GM12875 (cell line): ENCODE data around the gene HNRNPL.
"Not testable (repeated sequence)": the region's sequence is repeated elsewhere in the genome, so short reads cannot be mapped to it uniquely, and the experiment has no call there.

ENCODE experiments used
- H3K4me3 ChIP-seq: one replicate; pipeline ENCODE4 v1.5.1; 2011; ENCODE audit warnings: low read depth, low read length, control low read depth
- TF ChIP-seq, protein P1 (sequence below): IDR thresholded peaks from 2 replicates; pipeline ENCODE4 v1.5.1; 2011; ENCODE audit warnings: low read depth, mild to moderate bottlenecking, control low read depth, inconsistent platforms, low read length, moderate library complexity, borderline replicate concordance; ENCODE audit not compliant: insufficient read depth

HNRNPL gene

GRCh38 chr19:38878575-38879399 lies 29.0 kb upstream of the HNRNPL start:
- peak overlapping the region; percentile 60 for H3K4me3 ChIP-seq
- TF ChIP-seq, protein P1, sequence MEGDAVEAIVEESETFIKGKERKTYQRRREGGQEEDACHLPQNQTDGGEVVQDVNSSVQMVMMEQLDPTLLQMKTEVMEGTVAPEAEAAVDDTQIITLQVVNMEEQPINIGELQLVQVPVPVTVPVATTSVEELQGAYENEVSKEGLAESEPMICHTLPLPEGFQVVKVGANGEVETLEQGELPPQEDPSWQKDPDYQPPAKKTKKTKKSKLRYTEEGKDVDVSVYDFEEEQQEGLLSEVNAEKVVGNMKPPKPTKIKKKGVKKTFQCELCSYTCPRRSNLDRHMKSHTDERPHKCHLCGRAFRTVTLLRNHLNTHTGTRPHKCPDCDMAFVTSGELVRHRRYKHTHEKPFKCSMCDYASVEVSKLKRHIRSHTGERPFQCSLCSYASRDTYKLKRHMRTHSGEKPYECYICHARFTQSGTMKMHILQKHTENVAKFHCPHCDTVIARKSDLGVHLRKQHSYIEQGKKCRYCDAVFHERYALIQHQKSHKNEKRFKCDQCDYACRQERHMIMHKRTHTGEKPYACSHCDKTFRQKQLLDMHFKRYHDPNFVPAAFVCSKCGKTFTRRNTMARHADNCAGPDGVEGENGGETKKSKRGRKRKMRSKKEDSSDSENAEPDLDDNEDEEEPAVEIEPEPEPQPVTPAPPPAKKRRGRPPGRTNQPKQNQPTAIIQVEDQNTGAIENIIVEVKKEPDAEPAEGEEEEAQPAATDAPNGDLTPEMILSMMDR, result 0 out of 2 replicates have a peak, but pooled peaks have one; percentile 6

GRCh38 chr19:38877781-38878574 lies 28.2 kb upstream of the HNRNPL start, which contains the start of gene RINL:
Gene RINL, minus strand, starts transcription at chr19:38878275. Its CDS starts 1,533 bp downstream, at chr19:38876742.
- H3K4me3 ChIP-seq, result peak within 1 kb of the TSS; percentile 60
- TF ChIP-seq, protein P1, result no peak

- no peak overlapping the region for H3K4me3 ChIP-seq
- TF ChIP-seq, protein P1, result no peak
These were observed 26.0 kb upstream of the HNRNPL start for GRCh38 chr19:38875656-38876395.

DNA sequence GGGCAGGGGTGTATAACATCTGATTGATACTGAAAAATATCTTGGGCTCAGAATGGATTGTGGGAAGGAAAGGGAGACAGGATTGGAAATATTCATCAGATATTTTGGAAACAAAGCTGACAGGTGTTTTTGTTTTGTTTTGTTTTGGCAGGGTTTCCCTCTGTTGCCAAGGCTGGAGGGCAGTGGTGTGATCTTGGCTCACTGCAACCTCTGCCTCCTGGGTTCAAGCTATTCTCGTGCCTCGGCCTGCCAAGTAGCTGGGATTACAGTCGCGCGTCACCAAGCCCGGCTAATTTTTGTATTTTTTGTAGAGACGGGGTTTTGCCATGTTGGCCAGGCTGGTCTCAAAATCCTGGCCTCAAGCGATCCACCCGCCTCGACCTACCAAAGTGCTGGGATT lies 23.6 kb upstream of the HNRNPL start:
- not testable (repeated sequence) for H3K4me3 ChIP-seq

DNA sequence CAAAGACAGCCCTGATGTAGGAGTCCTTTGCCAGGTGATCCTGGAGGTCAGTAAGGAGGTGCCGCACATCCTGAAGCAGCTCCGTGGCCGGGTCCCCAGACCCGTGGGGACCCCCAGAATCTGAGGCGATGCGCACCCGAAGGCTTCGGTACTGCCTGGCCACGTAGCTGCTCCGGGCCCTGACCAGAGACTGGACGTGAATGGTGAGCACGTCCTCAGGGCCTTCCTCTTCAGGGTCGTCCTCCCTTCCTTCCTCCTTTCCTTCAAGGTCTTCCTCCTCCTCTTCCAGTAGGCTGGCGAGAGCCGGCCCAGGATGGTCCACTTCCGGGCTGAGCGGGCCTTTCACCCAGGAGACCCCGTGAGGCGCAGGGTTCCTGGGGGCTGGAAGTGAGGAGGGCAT lies 20.8 kb upstream of the HNRNPL start:
- TF ChIP-seq, protein P1, result no peak

GRCh38 chr19:38869836-38870607 lies 20.2 kb upstream of the HNRNPL start:
- TF ChIP-seq, protein P1, result peak; percentile 93
- H3K4me3 ChIP-seq, result peak overlapping the region; percentile 33

More for the DNA sequence above, 20.8 kb upstream of the HNRNPL start:
- no peak overlapping the region for H3K4me3 ChIP-seq
